ENCODE data around the gene ZFP64.

GRCh38 chr20:52166150-52166549, 25.4 kb downstream of the ZFP64 start:
- TF ChIP-seq POLR2AphosphoS5 (IDR thresholded peaks at IDR 0.05; ENCODE audit: low read depth, low read length) (no peak), REST (IDR thresholded peaks at IDR 0.05; ENCODE audit: insufficient read depth in 1 of 2, low read depth in 2 of 2, low read length in 2 of 2) (no peak)

All from PFSK-1 (cell line).